ENCODE results near the gene MESP2. TPM values are rescaled to one million over a fixed set of nuclear protein-coding genes. Genes with fewer than 3 reads are reported as not detected.
A peak's percentile ranks its signal among the peaks of the same experiment; 100 is the strongest.

The MESP2 gene
- total RNA-seq, 1 experiment from 2014 or later: 0.28 TPM

DNA sequence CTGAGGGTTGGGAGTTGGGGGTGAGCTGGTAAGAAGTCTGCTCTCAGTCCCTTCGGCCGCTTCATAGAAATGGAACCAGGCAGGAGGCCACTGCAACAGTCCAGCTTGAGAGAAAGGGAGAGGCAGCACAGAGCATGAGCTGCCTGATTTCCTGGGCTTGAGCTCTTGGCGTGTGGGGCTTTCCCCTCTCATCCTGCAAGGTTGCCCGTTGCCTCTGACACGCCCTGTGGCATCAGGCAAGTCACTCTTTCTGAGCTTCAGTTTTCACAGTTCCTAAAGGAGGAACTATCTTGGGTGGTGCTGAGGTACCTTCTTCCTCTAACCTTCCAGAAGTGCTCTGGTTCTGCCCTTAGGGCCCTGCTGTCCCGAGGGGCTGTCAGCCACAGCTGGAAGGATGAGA lies 4.9 kb downstream of the MESP2 start:
- H3K79me2 ChIP-seq (ENCODE audit: insufficient read depth, low read length): no peaks in the 10 kb centered on the region
- H2BK20ac ChIP-seq (ENCODE audit: low read depth, low read length, poor library complexity, severe bottlenecking): no peak overlapping the region
- no peak overlapping the region for H3K27ac Mint-ChIP-seq
- no peak for TF ChIP-seq CTCF (conservative IDR thresholded peaks at IDR 0.05)
- no peak overlapping the region; the same call in 1 of the 2 replicates for H3K14ac ChIP-seq (ENCODE audit: insufficient read depth, low read length)
- H4K5ac ChIP-seq (ENCODE audit: insufficient read length, low read depth, low read length): no peak overlapping the region
- H3K4me1 Mint-ChIP-seq: peaks cover 21 to 27% of the 10 kb centered on the region in 2 experiments
- H3K9me3 Mint-ChIP-seq: no peaks in the 10 kb centered on the region
- no peaks in the 10 kb centered on the region for H3K36me3 Mint-ChIP-seq (ENCODE audit: insufficient read depth in 1 of 3, low read depth in 3 of 3)
- no CpG with 5 or more reads among the region's 6 CpGs for WGBS (ENCODE audit: extremely low coverage, insufficient read length, low lambda C conversion rate)
- H3K56ac ChIP-seq (ENCODE audit: insufficient read length, low read depth, low read length): no peak overlapping the region
- H3K4ac ChIP-seq (ENCODE audit: low read depth, low read length): no peak overlapping the region
- H3K23me2 ChIP-seq (ENCODE audit: insufficient read length, low read depth, low read length, poor library complexity, severe bottlenecking): peaks cover 4% of the 10 kb centered on the region
- no peak overlapping the region for H3K4me3 Mint-ChIP-seq
- no peak overlapping the region for H2BK120ac ChIP-seq (ENCODE audit: low read depth, low read length, poor library complexity, severe bottlenecking)
- H2BK5ac ChIP-seq (ENCODE audit: insufficient read length, low read length): no peak overlapping the region
- no peak overlapping the region for H3K9ac ChIP-seq (ENCODE audit: extremely low read depth, insufficient read length, low read length)
- no peak overlapping the region for H3K27ac ChIP-seq (ENCODE audit: insufficient read length, low read depth, low read length)
- no peak overlapping the region for H3K23ac ChIP-seq (ENCODE audit: insufficient read length, low read depth, low read length)
- no peak overlapping the region for H2AFZ ChIP-seq (ENCODE audit: low read length)
- no peak overlapping the region for H2BK15ac ChIP-seq (ENCODE audit: low read depth, low read length)
- H3K27me3 ChIP-seq (ENCODE audit: insufficient read depth, low read length): peaks cover under 1% of the 10 kb centered on the region; the same call in 1 of the 2 replicates
- H4K8ac ChIP-seq (replicated peaks; ENCODE audit: insufficient read length, low read depth, low read length): no peak overlapping the region
- no peaks in the 10 kb centered on the region for H3K9me3 ChIP-seq (ENCODE audit: control insufficient read depth, low read depth, low read length)
- peaks cover 6% of the 10 kb centered on the region for H3K4me1 ChIP-seq (ENCODE audit: insufficient read depth, low read length)
- no peak overlapping the region for H2BK12ac ChIP-seq (ENCODE audit: insufficient read length, low read depth, low read length)
- no peaks in the 10 kb centered on the region for H4K20me1 ChIP-seq (ENCODE audit: control insufficient read depth, insufficient read depth, insufficient read length)
- no peak overlapping the region for H3K4me2 ChIP-seq (ENCODE audit: insufficient read depth, insufficient read length, low read length)
- DNase-seq: no peak
- no peak overlapping the region for H3K18ac ChIP-seq (ENCODE audit: insufficient read length, low read depth, low read length)
- no peak overlapping the region for H3T11ph ChIP-seq (ENCODE audit: low read length)
- H4K91ac ChIP-seq (ENCODE audit: insufficient read length, low read depth, low read length): peak overlapping the region; percentile 31
- H3K79me1 ChIP-seq (ENCODE audit: insufficient read depth, low read depth, low read length, poor library complexity, severe bottlenecking): no peaks in the 10 kb centered on the region
- peaks cover 59% of the 10 kb centered on the region for H3K27me3 Mint-ChIP-seq (ENCODE audit: low read depth)
- no peak overlapping the region for H2AK5ac ChIP-seq (ENCODE audit: insufficient read length, low read length)
